Nephron (organoid): ENCODE results near the gene VIM.
A peak's percentile ranks its signal among the peaks of the same experiment; 100 is the strongest.

Source experiments
- H3K27ac Mint-ChIP-seq, 3 experiments: 2 replicates each; pipeline ENCODE4 v1.8.0; 2020; ENCODE audit warnings: mixed read lengths in 3 of 3, mild to moderate bottlenecking in 2 of 3, moderate library complexity in 1 of 3
- H3K27me3 Mint-ChIP-seq: 2 replicates; pipeline ENCODE4 v1.8.0; 2021; ENCODE audit warnings: low read depth, mild to moderate bottlenecking, moderate library complexity, mixed read lengths
- H3K36me3 Mint-ChIP-seq: 2 replicates; pipeline ENCODE4 v1.8.0; 2020; ENCODE audit warnings: low read depth, mixed read lengths
- H3K4me1 Mint-ChIP-seq: 2 replicates; pipeline ENCODE4 v1.8.0; 2020; ENCODE audit warnings: mixed read lengths
- H3K4me3 Mint-ChIP-seq, 3 experiments: 2 replicates each; pipeline ENCODE4 v1.8.0; 2020; ENCODE audit warnings: mild to moderate bottlenecking in 3 of 3, mixed read lengths in 3 of 3, moderate library complexity in 2 of 3
- H3K9me3 Mint-ChIP-seq: 2 replicates; pipeline ENCODE4 v1.8.0; 2020; ENCODE audit warnings: mixed read lengths
- TF ChIP-seq, protein P1 (sequence below), 3 experiments: fragments of 200-600 bp; sonication (generic); IDR thresholded peaks; one replicate each; pipeline ENCODE4 v1.5.0; 2021; ENCODE audit warnings: antibody characterized with exemption in 3 of 3; ENCODE audit not compliant: unreplicated experiment in 3 of 3

The VIM gene

DNA sequence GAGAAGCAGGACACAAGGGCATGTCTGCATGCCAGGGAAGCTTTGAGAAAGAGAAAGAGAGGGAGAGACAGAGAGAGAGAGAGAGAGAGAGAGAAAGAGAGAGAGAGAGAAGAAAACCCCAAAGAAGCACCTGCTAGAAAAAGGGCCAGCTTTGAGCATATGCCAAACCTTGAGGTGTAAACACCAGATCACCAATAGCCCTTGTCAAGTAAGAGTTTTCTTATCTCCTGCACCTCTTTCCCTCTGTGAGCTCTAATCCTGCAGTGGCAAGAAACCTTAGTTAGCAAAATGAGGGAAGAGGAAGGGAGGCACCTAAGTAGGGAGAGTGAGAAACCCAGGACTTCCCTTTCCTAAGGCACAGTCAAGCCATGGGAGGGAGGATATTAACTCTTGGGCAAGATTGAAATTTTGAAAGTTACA is 15.2 kb upstream of the VIM start:
- Mint-ChIP-seq H3K36me3 (no peaks in the 10 kb centered on the region), H3K9me3 (no peaks in the 10 kb centered on the region), H3K27me3 (no peaks in the 10 kb centered on the region)

DNA sequence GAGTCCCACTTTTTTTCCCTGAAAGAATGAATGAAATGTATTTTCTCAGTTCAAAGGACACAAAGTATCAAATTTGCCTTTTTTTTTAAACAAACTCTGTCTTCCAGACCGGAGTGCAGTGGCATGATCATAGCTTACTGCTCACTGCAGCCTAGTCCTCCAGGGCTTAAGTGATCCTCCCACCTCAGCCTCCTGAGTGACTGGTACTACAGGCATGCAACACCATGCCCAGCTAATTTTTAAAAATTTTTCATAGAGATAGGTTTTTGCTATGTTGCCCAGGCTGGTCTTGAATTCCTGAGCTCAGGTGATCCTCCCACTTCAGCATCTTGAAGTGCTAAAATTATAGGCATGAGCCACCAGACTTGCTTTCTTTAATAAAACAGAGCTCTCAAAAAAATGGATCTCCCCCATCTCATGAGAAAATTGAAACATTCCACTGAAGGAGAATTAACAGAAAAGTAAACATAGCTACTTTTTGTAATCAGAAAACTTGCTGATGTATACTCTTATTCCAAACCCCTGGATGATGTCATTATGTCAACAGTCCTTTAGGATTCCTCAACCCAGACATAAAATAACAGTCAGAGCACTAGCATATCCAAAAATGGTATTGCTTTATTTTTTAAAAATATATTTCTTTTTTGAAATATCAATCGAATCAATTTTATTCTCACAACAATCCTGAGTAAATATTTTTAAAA is 14.2 kb upstream of the VIM start:
- Mint-ChIP-seq H3K27me3 (no peaks in the 10 kb centered on the region), H3K36me3 (no peaks in the 10 kb centered on the region)

More for the DNA sequence above, 15.2 kb upstream of the VIM start:
- Mint-ChIP-seq H3K4me1 (peaks cover 42% of the 10 kb centered on the region), H3K4me3 (peak overlapping the region in 2 of 3 experiments; percentile 17 to 57), H3K27ac (peak overlapping the region; percentile 41 to 97 (median 91))
- TF ChIP-seq, protein P1, sequence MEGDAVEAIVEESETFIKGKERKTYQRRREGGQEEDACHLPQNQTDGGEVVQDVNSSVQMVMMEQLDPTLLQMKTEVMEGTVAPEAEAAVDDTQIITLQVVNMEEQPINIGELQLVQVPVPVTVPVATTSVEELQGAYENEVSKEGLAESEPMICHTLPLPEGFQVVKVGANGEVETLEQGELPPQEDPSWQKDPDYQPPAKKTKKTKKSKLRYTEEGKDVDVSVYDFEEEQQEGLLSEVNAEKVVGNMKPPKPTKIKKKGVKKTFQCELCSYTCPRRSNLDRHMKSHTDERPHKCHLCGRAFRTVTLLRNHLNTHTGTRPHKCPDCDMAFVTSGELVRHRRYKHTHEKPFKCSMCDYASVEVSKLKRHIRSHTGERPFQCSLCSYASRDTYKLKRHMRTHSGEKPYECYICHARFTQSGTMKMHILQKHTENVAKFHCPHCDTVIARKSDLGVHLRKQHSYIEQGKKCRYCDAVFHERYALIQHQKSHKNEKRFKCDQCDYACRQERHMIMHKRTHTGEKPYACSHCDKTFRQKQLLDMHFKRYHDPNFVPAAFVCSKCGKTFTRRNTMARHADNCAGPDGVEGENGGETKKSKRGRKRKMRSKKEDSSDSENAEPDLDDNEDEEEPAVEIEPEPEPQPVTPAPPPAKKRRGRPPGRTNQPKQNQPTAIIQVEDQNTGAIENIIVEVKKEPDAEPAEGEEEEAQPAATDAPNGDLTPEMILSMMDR (IDR thresholded peaks at IDR 0.05; ENCODE audit: unreplicated experiment in 3 of 3), result no peak

DNA sequence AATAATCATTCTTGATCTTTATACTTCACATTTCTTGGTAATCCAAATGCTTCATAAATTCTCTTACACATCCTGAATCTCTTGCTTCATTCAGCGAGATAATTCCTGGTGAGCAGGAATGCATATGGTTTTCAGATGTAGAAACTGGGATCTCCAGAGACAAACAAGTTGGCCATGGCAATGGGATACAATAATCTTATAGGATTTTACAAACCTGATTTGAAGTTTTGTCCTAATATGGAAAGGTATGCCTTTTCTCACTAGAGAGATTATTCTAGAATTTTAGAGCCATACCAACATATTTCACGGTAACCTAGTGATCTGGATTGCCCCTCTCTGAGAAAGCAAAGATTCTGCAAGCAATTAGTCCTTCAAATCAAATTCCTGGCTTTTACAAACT is 13.5 kb upstream of the VIM start:
- peak overlapping the region; percentile 66 to 94 (median 84) for H3K27ac Mint-ChIP-seq
- TF ChIP-seq, protein P1 (IDR thresholded peaks at IDR 0.05; ENCODE audit: unreplicated experiment in 3 of 3), result no peak
- no peaks in the 10 kb centered on the region for H3K27me3 Mint-ChIP-seq
- H3K9me3 Mint-ChIP-seq, result no peaks in the 10 kb centered on the region
- peaks cover 46% of the 10 kb centered on the region for H3K4me1 Mint-ChIP-seq
- no peak overlapping the region for H3K4me3 Mint-ChIP-seq
- no peaks in the 10 kb centered on the region for H3K36me3 Mint-ChIP-seq

More for the DNA sequence above, 14.2 kb upstream of the VIM start:
- peaks cover 46% of the 10 kb centered on the region for H3K4me1 Mint-ChIP-seq
- TF ChIP-seq, protein P1 (IDR thresholded peaks at IDR 0.05; ENCODE audit: unreplicated experiment in 3 of 3), result no peak
- peak overlapping the region in 1 of 3 experiments; percentile 20 for H3K4me3 Mint-ChIP-seq
- H3K9me3 Mint-ChIP-seq, result no peaks in the 10 kb centered on the region
- peak overlapping the region; percentile 41 to 97 (median 91) for H3K27ac Mint-ChIP-seq

DNA sequence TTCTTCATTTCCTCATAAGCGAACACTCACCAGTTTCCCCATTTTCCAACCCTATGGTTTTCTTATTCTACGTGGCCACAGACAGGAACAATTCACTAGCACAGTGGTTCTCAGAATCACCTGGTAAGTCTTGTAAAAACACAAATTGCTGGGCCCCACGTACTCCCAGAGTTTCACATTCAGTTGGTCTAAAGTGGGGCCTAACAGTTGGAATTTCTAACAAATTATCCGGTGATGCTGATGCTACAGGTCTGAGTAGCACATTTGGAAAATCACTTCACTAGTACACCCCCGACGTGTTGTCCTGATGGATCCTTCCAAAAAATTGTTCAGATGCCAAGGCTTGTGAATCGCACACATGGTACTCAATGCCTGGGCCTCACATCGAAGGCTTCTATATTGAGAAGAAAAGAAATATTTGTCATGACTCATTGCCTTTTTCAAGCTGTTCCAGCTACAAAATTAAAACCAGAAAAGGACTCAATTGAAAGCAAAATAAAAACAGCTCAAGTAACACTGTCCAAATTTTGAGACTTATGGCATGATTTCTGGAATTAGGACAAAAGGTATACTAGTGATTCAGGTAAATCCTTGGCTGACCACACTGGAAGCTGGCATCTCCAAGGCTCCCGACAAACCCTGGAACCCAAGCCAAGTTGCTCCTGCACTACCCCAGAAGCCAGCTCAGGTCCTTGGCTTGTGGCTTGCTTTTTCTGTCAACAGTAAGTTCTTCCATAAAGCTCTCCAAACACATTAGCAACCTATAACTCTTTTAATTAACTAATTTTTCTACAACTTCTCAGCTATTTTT is 12.9 kb upstream of the VIM start:
- no peaks in the 10 kb centered on the region for H3K9me3 Mint-ChIP-seq
- H3K27me3 Mint-ChIP-seq, result no peaks in the 10 kb centered on the region
- peaks cover 43% of the 10 kb centered on the region for H3K4me1 Mint-ChIP-seq
- H3K27ac Mint-ChIP-seq, result peak overlapping the region; percentile 66 to 94 (median 90)
- H3K36me3 Mint-ChIP-seq, result no peaks in the 10 kb centered on the region
- TF ChIP-seq, protein P1 (IDR thresholded peaks at IDR 0.05; ENCODE audit: unreplicated experiment in 3 of 3), result no peak
- no peak overlapping the region for H3K4me3 Mint-ChIP-seq

DNA sequence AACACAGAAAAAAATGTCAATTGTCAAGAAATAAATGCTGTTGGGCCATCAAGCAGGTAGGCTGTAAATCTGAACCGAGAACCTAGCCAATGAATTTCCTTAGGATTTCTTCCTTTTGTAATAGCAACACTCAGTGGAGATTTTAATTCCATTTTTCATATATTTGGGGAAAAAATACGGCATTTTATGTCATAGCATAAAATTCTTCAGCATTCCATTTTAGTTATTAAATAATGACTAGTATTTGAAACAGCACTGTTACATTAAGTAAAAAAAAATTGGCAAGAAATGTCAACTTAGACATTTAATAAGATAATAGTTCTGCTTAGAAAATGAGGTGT is 12.3 kb upstream of the VIM start:
- H3K27ac Mint-ChIP-seq, result peak overlapping the region in 2 of 3 experiments; percentile 90 to 94
- peaks cover 39% of the 10 kb centered on the region for H3K4me1 Mint-ChIP-seq
- TF ChIP-seq, protein P1 (IDR thresholded peaks at IDR 0.05; ENCODE audit: unreplicated experiment in 3 of 3), result no peak
- no peaks in the 10 kb centered on the region for H3K9me3 Mint-ChIP-seq
- no peaks in the 10 kb centered on the region for H3K27me3 Mint-ChIP-seq
- H3K4me3 Mint-ChIP-seq, result no peak overlapping the region
- H3K36me3 Mint-ChIP-seq, result no peaks in the 10 kb centered on the region
